Subcutaneous abdominal adipose tissue (tissue), 5 donors: ENCODE measurements around the gene CDKAL1.
"Not testable (repeated sequence)": the region's sequence is repeated elsewhere in the genome, so short reads cannot be mapped to it uniquely, and the experiment has no call there.

Experiments
- H3K27ac ChIP-seq: one replicate; pipeline ENCODE4 v1.7.0; 2013; ENCODE audit warnings: low read depth, mild to moderate bottlenecking, inconsistent platforms, low read length, moderate library complexity
- H3K27me3 ChIP-seq, 5 donors: one replicate each; pipeline ENCODE4 v1.7.0; 2013; ENCODE audit warnings: low read length in 5 of 5, inconsistent platforms in 1 of 5; ENCODE audit not compliant: control insufficient read depth in 5 of 5, insufficient read depth in 4 of 5
- H3K36me3 ChIP-seq, 5 donors: one replicate each; pipeline ENCODE4 v1.7.0; 2013; ENCODE audit warnings: low read length in 5 of 5; ENCODE audit not compliant: control insufficient read depth in 5 of 5, insufficient read depth in 5 of 5
- H3K4me1 ChIP-seq, 5 donors: one replicate each; pipeline ENCODE4 v1.7.0; 2013; ENCODE audit warnings: low read length in 5 of 5, mild to moderate bottlenecking in 3 of 5, moderate library complexity in 1 of 5; ENCODE audit not compliant: control insufficient read depth in 5 of 5, insufficient read depth in 5 of 5
- H3K4me3 ChIP-seq, 5 donors: one replicate each; pipeline ENCODE4 v1.7.0; 2013; ENCODE audit warnings: low read length in 5 of 5, low read depth in 1 of 5
- H3K9ac ChIP-seq, 5 donors: one replicate each; pipeline ENCODE4 v1.7.0; 2013; ENCODE audit warnings: low read length in 5 of 5, mild to moderate bottlenecking in 4 of 5, moderate library complexity in 3 of 5
- H3K9me3 ChIP-seq, 5 donors: one replicate each; pipeline ENCODE4 v1.7.0; 2013; ENCODE audit warnings: low read length in 5 of 5; ENCODE audit not compliant: control insufficient read depth in 5 of 5
- donor health status: healthy.
- donor health status: healthy.
- donor health status: healthy.
- donor health status: healthy.
- donor health status: healthy.

Gene CDKAL1

DNA sequence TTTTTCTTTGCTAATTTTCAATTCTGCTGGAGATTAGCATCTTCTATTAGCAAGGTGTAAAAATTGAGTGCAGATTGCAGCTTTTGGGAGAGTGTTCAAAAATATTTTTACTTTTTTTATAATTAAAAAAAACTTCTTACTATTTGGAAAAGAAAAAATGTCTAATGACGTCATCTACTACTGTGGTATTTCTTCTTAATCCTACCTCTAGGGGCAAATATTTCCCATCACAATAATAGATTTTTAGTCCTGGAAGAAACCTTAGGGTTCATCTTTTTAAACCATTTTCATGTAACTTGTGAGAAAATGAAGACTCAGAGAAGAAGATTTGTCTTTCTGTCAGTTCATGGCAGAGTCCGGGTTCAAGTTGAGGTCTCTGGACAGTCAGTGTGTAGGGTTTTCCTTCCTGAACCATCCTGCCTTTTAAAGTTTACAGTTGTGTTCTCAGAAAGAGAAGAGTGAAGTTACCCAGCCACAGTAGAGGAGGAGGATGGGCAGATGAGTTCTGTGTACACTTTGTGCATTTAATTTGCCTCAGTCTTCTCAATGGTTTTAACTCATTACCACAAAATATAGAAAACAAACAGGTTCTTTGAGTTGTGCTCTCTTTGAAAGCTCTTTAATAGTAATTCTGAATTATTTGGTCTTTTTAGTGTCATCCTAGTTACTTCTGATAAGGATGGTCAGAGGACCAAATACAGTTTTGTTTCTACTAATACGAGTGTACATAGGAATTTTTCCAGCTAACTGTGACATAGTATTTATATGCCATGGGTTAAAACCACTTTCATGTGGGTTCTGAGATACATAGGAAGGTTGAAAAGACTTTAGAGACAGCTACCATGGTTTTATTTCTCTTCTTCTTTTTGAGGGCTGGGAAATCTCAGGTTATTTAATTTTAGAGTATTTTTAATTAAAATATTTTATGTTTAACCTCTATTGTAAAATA is 184.7 kb downstream of the CDKAL1 start:
- no peaks in the 10 kb centered on the region for H3K9me3 ChIP-seq
- no peak overlapping the region for H3K27ac ChIP-seq
- peaks cover 0 to 5% (median 0%) of the 10 kb centered on the region in 5 donors for H3K36me3 ChIP-seq
- no peak overlapping the region for H3K9ac ChIP-seq
- H3K4me1 ChIP-seq: no peaks in the 10 kb centered on the region
- no peak overlapping the region for H3K4me3 ChIP-seq
- no peaks in the 10 kb centered on the region for H3K27me3 ChIP-seq

GRCh38 chr6:20719980-20720379 is 185.7 kb downstream of the CDKAL1 start:
- no peak overlapping the region for H3K27ac ChIP-seq
- no peaks in the 10 kb centered on the region for H3K4me1 ChIP-seq
- no peak overlapping the region for H3K9ac ChIP-seq
- H3K9me3 ChIP-seq: no peaks in the 10 kb centered on the region
- H3K36me3 ChIP-seq: peaks cover 0 to 5% (median 0%) of the 10 kb centered on the region in 5 donors
- no peaks in the 10 kb centered on the region for H3K27me3 ChIP-seq
- no peak overlapping the region for H3K4me3 ChIP-seq

DNA sequence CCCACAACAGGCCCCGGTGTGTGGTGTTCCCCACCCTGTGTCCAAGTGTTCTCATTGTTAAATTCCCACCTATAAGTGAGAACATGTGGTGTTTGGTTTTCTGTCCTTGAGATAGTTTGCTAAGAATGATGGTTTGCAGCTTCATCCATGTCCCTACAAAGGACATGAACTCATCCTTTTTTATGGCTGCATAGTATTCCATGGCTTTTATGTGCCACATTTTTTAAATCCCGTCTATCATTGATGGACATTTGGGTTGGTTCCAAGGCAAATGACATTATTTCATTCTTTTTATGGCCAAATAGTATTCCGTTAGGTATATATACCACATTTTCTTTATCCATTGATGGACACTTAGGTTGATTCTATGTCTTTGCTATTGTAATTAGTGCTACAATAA is 186.9 kb downstream of the CDKAL1 start:
- H3K9ac ChIP-seq, H3K4me3 ChIP-seq, H3K27ac ChIP-seq, H3K27me3 ChIP-seq, H3K9me3 ChIP-seq, H3K36me3 ChIP-seq, H3K4me1 ChIP-seq: not testable (repeated sequence)

DNA sequence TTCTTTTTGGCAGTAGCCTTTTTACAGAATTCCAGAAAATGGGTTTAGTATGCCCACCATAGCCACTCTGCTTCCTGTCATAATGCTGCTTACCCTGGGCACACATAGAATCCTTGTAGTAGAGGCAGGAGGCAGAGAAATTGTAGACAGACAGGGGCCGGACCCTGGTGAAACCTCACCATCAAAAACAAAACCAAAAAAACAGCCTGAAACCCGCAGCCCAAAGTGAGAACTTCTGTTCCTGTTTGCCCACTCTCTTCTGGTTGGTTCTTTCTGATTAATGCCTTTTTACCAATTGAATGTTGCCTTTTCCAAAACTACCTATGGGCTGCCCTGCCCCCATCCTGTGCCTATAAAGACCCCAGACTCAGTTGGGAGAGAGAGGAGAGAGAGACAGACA is 188.2 kb downstream of the CDKAL1 start:
- Histone ChIP-seq H3K27me3 (no peaks in the 10 kb centered on the region), H3K9me3 (no peaks in the 10 kb centered on the region), H3K9ac (no peak overlapping the region), H3K27ac (no peak overlapping the region), H3K4me3 (no peak overlapping the region), H3K4me1 (no peaks in the 10 kb centered on the region), H3K36me3 (peaks cover 0 to 5% (median 0%) of the 10 kb centered on the region in 5 donors)

DNA sequence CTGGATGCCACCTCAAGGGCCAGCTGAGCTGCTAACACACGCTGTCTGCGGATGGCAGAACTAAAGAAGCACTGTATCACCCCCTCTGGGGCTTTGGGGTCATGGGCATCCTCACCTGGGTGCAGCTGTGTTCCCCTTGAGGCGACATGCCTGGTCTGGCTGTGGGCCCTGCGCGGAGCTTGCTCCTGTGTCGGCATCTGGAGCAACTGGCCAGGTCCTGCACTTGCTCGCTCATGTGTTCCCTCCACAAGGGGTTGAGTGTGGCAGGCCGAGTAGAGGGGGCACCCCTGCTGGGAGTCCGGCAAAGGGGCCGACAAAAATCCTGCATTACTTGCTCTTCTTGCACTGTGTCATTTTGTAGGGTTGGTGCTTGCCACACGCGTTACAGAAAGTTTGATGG is 189.0 kb downstream of the CDKAL1 start:
- Histone ChIP-seq H3K9ac (no peak overlapping the region), H3K36me3 (peaks cover 0 to 5% (median 0%) of the 10 kb centered on the region in 5 donors), H3K4me1 (no peaks in the 10 kb centered on the region), H3K4me3 (no peak overlapping the region), H3K27ac (no peak overlapping the region), H3K27me3 (no peaks in the 10 kb centered on the region), H3K9me3 (no peaks in the 10 kb centered on the region)

- Histone ChIP-seq H3K4me1 (no peaks in the 10 kb centered on the region), H3K36me3 (peaks cover 0 to 5% (median 0%) of the 10 kb centered on the region in 5 donors), H3K27me3 (no peaks in the 10 kb centered on the region), H3K9ac (no peak overlapping the region), H3K4me3 (no peak overlapping the region), H3K9me3 (no peaks in the 10 kb centered on the region), H3K27ac (no peak overlapping the region)
Observed at GRCh38 chr6:20724443-20725190, 190.4 kb downstream of the CDKAL1 start.

- H3K27me3 ChIP-seq, H3K9ac ChIP-seq, H3K4me3 ChIP-seq, H3K36me3 ChIP-seq, H3K9me3 ChIP-seq, H3K27ac ChIP-seq, H3K4me1 ChIP-seq: not testable (repeated sequence)
Observed at GRCh38 chr6:20725235-20725634, 191.0 kb downstream of the CDKAL1 start.

GRCh38 chr6:20729086-20729485 is 194.8 kb downstream of the CDKAL1 start:
- Histone ChIP-seq H3K9me3 (no peaks in the 10 kb centered on the region), H3K27ac (no peak overlapping the region)

GRCh38 chr6:20732362-20732761 is 198.1 kb downstream of the CDKAL1 start:
- H3K4me1 ChIP-seq, H3K27ac ChIP-seq, H3K9ac ChIP-seq, H3K9me3 ChIP-seq, H3K4me3 ChIP-seq, H3K36me3 ChIP-seq, H3K27me3 ChIP-seq: not testable (repeated sequence)

More at GRCh38 chr6:20729086-20729485, 194.8 kb downstream of the CDKAL1 start:
- Histone ChIP-seq H3K27me3 (no peaks in the 10 kb centered on the region), H3K4me3 (no peak overlapping the region), H3K4me1 (peaks cover 0 to 5% (median 4%) of the 10 kb centered on the region in 5 donors), H3K9ac (no peak overlapping the region), H3K36me3 (no peaks in the 10 kb centered on the region)

GRCh38 chr6:20732896-20733295 is 198.6 kb downstream of the CDKAL1 start:
- no peak overlapping the region for H3K27ac ChIP-seq

More at GRCh38 chr6:20732896-20733295, 198.6 kb downstream of the CDKAL1 start:
- Histone ChIP-seq H3K9ac (no peak overlapping the region), H3K4me1 (peaks cover 0 to 7% (median 4%) of the 10 kb centered on the region in 5 donors), H3K27me3 (no peaks in the 10 kb centered on the region), H3K4me3 (no peak overlapping the region), H3K9me3 (no peaks in the 10 kb centered on the region), H3K36me3 (no peaks in the 10 kb centered on the region)
